ENCODE results near the gene UBR4. TPM values are rescaled to one million over a fixed set of nuclear protein-coding genes. Genes with fewer than 3 reads are reported as not detected.
A peak's percentile ranks its signal among the peaks of the same experiment; 100 is the strongest.

The UBR4 gene
- total and polyA plus RNA-seq, 7 donors = 32.4 to 215 (median 73.5) TPM

GRCh38 chr1:19205845-19206244, 4.2 kb downstream of the UBR4 start:
- H3K9me3 ChIP-seq = no peaks in the 10 kb centered on the region
- peaks cover 0 to 5% (median under 1%) of the 10 kb centered on the region in 4 donors for H3K36me3 ChIP-seq
- TF ChIP-seq POLR2AphosphoS5 (IDR thresholded peaks at IDR 0.05) (no peak), EP300 (IDR thresholded peaks at IDR 0.05) (no peak), POLR2A (IDR thresholded peaks at IDR 0.05) (no peak)
- TF ChIP-seq, protein P1, sequence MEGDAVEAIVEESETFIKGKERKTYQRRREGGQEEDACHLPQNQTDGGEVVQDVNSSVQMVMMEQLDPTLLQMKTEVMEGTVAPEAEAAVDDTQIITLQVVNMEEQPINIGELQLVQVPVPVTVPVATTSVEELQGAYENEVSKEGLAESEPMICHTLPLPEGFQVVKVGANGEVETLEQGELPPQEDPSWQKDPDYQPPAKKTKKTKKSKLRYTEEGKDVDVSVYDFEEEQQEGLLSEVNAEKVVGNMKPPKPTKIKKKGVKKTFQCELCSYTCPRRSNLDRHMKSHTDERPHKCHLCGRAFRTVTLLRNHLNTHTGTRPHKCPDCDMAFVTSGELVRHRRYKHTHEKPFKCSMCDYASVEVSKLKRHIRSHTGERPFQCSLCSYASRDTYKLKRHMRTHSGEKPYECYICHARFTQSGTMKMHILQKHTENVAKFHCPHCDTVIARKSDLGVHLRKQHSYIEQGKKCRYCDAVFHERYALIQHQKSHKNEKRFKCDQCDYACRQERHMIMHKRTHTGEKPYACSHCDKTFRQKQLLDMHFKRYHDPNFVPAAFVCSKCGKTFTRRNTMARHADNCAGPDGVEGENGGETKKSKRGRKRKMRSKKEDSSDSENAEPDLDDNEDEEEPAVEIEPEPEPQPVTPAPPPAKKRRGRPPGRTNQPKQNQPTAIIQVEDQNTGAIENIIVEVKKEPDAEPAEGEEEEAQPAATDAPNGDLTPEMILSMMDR (IDR thresholded peaks at IDR 0.05) = no peak
- H3K27ac ChIP-seq = peak overlapping the region in 3 of 4 donors; percentile 95 to 98 (median 95)
- no peaks in the 10 kb centered on the region for H3K27me3 ChIP-seq
- intact Hi-C loops (cut with DNase I) = loop anchor here (10.0 kb wide), 1 partner anchor 979 kb away; the partner anchor contains the start of genes PLA2G2C and UBXN10
- DNase-seq = no peak
- 85 to 87% methylated on average over 5 of the region's 5 CpGs for WGBS, 2 donors
- no peak overlapping the region for H3K4me3 ChIP-seq
- peaks cover 0 to 84% (median 70%) of the 10 kb centered on the region in 4 donors for H3K4me1 ChIP-seq

GRCh38 chr1:19205403-19205802, 4.7 kb downstream of the UBR4 start:
- intact Hi-C loops (cut with DNase I) = loop anchor here (10.0 kb wide), 1 partner anchor 979 kb away; the partner anchor contains the start of genes PLA2G2C and UBXN10
- 78 to 87% methylated on average over 1 of the region's 1 CpG for WGBS, 2 donors
- Histone ChIP-seq H3K4me1 (peaks cover 0 to 81% (median 68%) of the 10 kb centered on the region in 4 donors), H3K4me3 (no peak overlapping the region), H3K27me3 (no peaks in the 10 kb centered on the region), H3K27ac (peak overlapping the region in 3 of 4 donors; percentile 95 to 98 (median 95)), H3K36me3 (peaks cover 0 to 5% (median 3%) of the 10 kb centered on the region in 4 donors), H3K9me3 (no peaks in the 10 kb centered on the region)
- TF ChIP-seq, protein P1 (IDR thresholded peaks at IDR 0.05) = no peak
- TF ChIP-seq EP300 (IDR thresholded peaks at IDR 0.05) (no peak), POLR2A (IDR thresholded peaks at IDR 0.05) (no peak), POLR2AphosphoS5 (IDR thresholded peaks at IDR 0.05) (no peak)
- no peak for DNase-seq

DNA sequence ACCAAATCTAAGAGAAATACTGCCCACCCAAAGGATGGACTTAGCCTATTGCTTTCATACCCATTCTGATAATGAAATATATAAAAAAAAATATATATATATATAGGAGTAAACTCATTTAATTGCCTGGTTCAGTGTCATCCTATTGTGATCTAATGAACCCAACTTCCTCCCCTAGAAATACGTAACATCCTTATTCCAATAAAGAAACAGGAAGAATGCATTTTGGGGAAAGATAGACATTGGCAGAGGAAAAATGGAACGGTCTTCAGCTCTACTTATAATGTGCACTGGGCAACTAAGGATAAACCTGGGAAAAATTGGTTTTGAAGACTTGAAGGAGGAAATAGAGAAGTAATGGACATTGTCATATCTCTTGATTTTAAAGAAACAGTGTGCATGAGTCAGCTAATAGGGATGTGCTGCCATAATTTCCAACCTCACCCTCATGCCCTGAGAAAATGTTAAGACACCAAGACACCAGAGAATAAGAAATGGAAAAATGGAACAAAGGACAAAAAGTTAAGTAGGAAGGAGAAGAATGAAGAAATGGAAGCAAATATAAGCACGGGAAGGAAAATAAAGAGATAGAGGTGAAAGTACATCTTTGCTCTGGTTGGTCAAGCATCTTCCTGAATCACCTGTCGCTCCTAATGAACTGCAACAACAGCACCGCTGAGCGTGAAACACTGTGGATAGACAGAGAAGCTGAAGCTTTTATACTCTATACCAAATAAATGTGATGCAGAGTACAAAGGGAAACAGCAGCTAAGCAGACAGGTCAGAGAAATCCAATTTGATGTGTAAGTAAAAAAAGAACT, 5.4 kb downstream of the UBR4 start:
- no peak for TF ChIP-seq POLR2A (IDR thresholded peaks at IDR 0.05)
- TF ChIP-seq POLR2AphosphoS5 (IDR thresholded peaks at IDR 0.05) = no peak
- TF ChIP-seq, protein P1 (IDR thresholded peaks at IDR 0.05) = no peak
- TF ChIP-seq EP300 (IDR thresholded peaks at IDR 0.05) = no peak
- DNase-seq = no peak
- H3K4me1 ChIP-seq = peaks cover 0 to 81% (median 68%) of the 10 kb centered on the region in 4 donors
- H3K27me3 ChIP-seq = no peaks in the 10 kb centered on the region
- H3K4me3 ChIP-seq = no peak overlapping the region
- no peaks in the 10 kb centered on the region for H3K9me3 ChIP-seq
- peaks cover 0 to 11% (median 5%) of the 10 kb centered on the region in 4 donors for H3K36me3 ChIP-seq
- peak overlapping the region in 3 of 4 donors; percentile 10 to 98 (median 19) for H3K27ac ChIP-seq
- intact Hi-C loops (cut with DNase I) = loop anchor here (10.0 kb wide), 1 partner anchor 980 kb away; the partner anchor contains the start of genes PLA2G2C and UBXN10
- 89 to 91% methylated on average over 6 of the region's 6 CpGs for WGBS, 2 donors

- peak; percentile 63 for DNase-seq
- TF ChIP-seq POLR2AphosphoS5 (IDR thresholded peaks at IDR 0.05) = peak in 3 of 4 donors; percentile 36 to 61 (median 52)
- no peak for TF ChIP-seq POLR2A (IDR thresholded peaks at IDR 0.05)
- no peaks in the 10 kb centered on the region for H3K9me3 ChIP-seq
- 73 to 84% methylated on average over 2 of the region's 2 CpGs for WGBS, 2 donors
- H3K27me3 ChIP-seq = no peaks in the 10 kb centered on the region
- H3K36me3 ChIP-seq = peaks cover 6 to 23% (median 15%) of the 10 kb centered on the region in 4 donors
- H3K27ac ChIP-seq = peak overlapping the region in 3 of 4 donors; percentile 51 to 98 (median 58)
- no peak overlapping the region for H3K4me3 ChIP-seq
- intact Hi-C loops (cut with DNase I) = loop anchor here (10.0 kb wide), 1 partner anchor 981 kb away; the partner anchor contains the start of genes PLA2G2C and UBXN10
- peaks cover 0 to 72% (median 60%) of the 10 kb centered on the region in 4 donors for H3K4me1 ChIP-seq
Observed at GRCh38 chr1:19203440-19203839, 6.6 kb downstream of the UBR4 start.

GRCh38 chr1:19202396-19202795, 7.7 kb downstream of the UBR4 start:
- Histone ChIP-seq H3K36me3 (peaks cover 15 to 33% (median 25%) of the 10 kb centered on the region in 4 donors), H3K27me3 (no peaks in the 10 kb centered on the region), H3K4me3 (no peak overlapping the region), H3K27ac (no peak overlapping the region), H3K9me3 (no peaks in the 10 kb centered on the region), H3K4me1 (peaks cover 0 to 62% (median 49%) of the 10 kb centered on the region in 4 donors)
- DNase-seq = no peak
- intact Hi-C loops (cut with DNase I) = loop anchor here (10.0 kb wide), 1 partner anchor 982 kb away; the partner anchor contains the start of genes PLA2G2C and UBXN10
- no peak for TF ChIP-seq POLR2AphosphoS5 (IDR thresholded peaks at IDR 0.05)
- no peak for TF ChIP-seq POLR2A (IDR thresholded peaks at IDR 0.05)
- TF ChIP-seq EP300 (IDR thresholded peaks at IDR 0.05) = no peak
- TF ChIP-seq, protein P1 (IDR thresholded peaks at IDR 0.05) = no peak
- 42 to 62% methylated on average over 3 of the region's 3 CpGs for WGBS, 2 donors

All from sigmoid colon (tissue), 7 donors.